Brain pericyte (primary cell): ENCODE data around the gene RCAN1.

Experiments
- DNase-seq: peaks from one replicate; pipeline ENCODE4 v3.0.0-alpha.2; 2012; ENCODE audit warnings: low read depth, low spot score

Gene RCAN1

GRCh38 chr21:34598931-34599400 lies 15.9 kb downstream of the RCAN1 start:
- no peak for DNase-seq

GRCh38 chr21:34597406-34597805 lies 17.5 kb downstream of the RCAN1 start:
- DNase-seq: no peak

- no peak for DNase-seq
Measured at GRCh38 chr21:34596561-34597271, 18.2 kb downstream of the RCAN1 start.

- no peak for DNase-seq
Measured at GRCh38 chr21:34595457-34595856, 19.5 kb downstream of the RCAN1 start.

- DNase-seq: no peak
Measured at GRCh38 chr21:34594566-34595234, 20.2 kb downstream of the RCAN1 start.

- DNase-seq: no peak
Measured at GRCh38 chr21:34593954-34594531, 20.9 kb downstream of the RCAN1 start.

GRCh38 chr21:34593423-34593822 lies 21.5 kb downstream of the RCAN1 start:
- no peak for DNase-seq

- DNase-seq: no peak
Measured at GRCh38 chr21:34592120-34592955, 22.6 kb downstream of the RCAN1 start.

- DNase-seq: no peak
Measured at GRCh38 chr21:34590520-34590919, 24.4 kb downstream of the RCAN1 start.

GRCh38 chr21:34589511-34590282 lies 25.2 kb downstream of the RCAN1 start:
- no peak for DNase-seq

GRCh38 chr21:34583926-34584563 lies 30.9 kb downstream of the RCAN1 start:
- no peak for DNase-seq

- no peak for DNase-seq
Measured at GRCh38 chr21:34582506-34583150, 32.3 kb downstream of the RCAN1 start.

GRCh38 chr21:34580181-34580700 lies 34.7 kb downstream of the RCAN1 start:
- DNase-seq: no peak

GRCh38 chr21:34579411-34579810 lies 35.5 kb downstream of the RCAN1 start:
- DNase-seq: no peak

GRCh38 chr21:34576041-34576511 lies 38.8 kb downstream of the RCAN1 start:
- no peak for DNase-seq

GRCh38 chr21:34574601-34575529 lies 40.0 kb downstream of the RCAN1 start:
- DNase-seq: no peak

GRCh38 chr21:34571994-34572393 lies 42.9 kb downstream of the RCAN1 start:
- DNase-seq: no peak

GRCh38 chr21:34570313-34570712 lies 44.6 kb downstream of the RCAN1 start:
- no peak for DNase-seq
